HEK293 (cell line): ENCODE results near the gene DCLK1.

Experiments used
- ATF2 ChIP-seq: fragments of 450-650 bp; formaldehyde crosslinking; IDR thresholded peaks from 2 replicates; pipeline ENCODE4 v1.5.1; 2016; ENCODE audit warnings: missing biosample characterization, missing genetic modification characterization, low read depth
- BCL11A ChIP-seq: fragments of 450-650 bp; formaldehyde crosslinking; IDR thresholded peaks from 2 replicates; pipeline ENCODE4 v1.5.1; 2016; ENCODE audit warnings: low read depth, missing biosample characterization, missing genetic modification characterization
- CTCF ChIP-seq: fragments of 450-650 bp; formaldehyde crosslinking; IDR thresholded peaks from 2 replicates; pipeline ENCODE4 v1.5.1; 2016; ENCODE audit warnings: missing biosample characterization, missing genetic modification characterization
- KLF16 ChIP-seq: fragments of 450-650 bp; formaldehyde crosslinking; IDR thresholded peaks from 2 replicates; pipeline ENCODE4 v1.5.1; 2017; ENCODE audit warnings: missing biosample characterization, missing genetic modification characterization
- TCF7L2 ChIP-seq: IDR thresholded peaks from 2 replicates; pipeline ENCODE4 v1.6.1; 2011; ENCODE audit warnings: low read depth, mild to moderate bottlenecking, inconsistent platforms, low read length, moderate library complexity, borderline replicate concordance
- ZBTB7A ChIP-seq: fragments of 450-650 bp; formaldehyde crosslinking; IDR thresholded peaks from 2 replicates; pipeline ENCODE4 v1.5.1; 2016; ENCODE audit warnings: low read depth, missing biosample characterization, missing genetic modification characterization
- ZBTB8A ChIP-seq: fragments of 450-650 bp; formaldehyde crosslinking; IDR thresholded peaks from 2 replicates; pipeline ENCODE4 v1.5.1; 2016; ENCODE audit warnings: missing biosample characterization, missing genetic modification characterization
- ZNF121 ChIP-seq: fragments of 450-650 bp; formaldehyde crosslinking; IDR thresholded peaks from 2 replicates; pipeline ENCODE4 v1.5.1; 2016; ENCODE audit warnings: missing biosample characterization, missing genetic modification characterization
- ZNF140 ChIP-seq: fragments of 450-650 bp; formaldehyde crosslinking; IDR thresholded peaks from 2 replicates; pipeline ENCODE4 v1.5.1; 2016; ENCODE audit warnings: missing biosample characterization, missing genetic modification characterization
- ZNF843 ChIP-seq: fragments of 450-650 bp; formaldehyde crosslinking; IDR thresholded peaks from 2 replicates; pipeline ENCODE4 v1.5.1; 2016; ENCODE audit warnings: missing biosample characterization, missing genetic modification characterization
- TF ChIP-seq, protein P1 (sequence below): fragments of 450-650 bp; IDR thresholded peaks from 2 replicates; pipeline ENCODE4 v1.5.1; 2018; ENCODE audit warnings: missing biosample characterization, mild to moderate bottlenecking, missing genetic modification characterization

- TF ChIP-seq CTCF (no peak), ZNF140 (no peak), ZNF843 (no peak), BCL11A (tag by site-specific recombination) (no peak), TCF7L2 (no peak), KLF16 (no peak), ATF2 (tag by site-specific recombination) (no peak), ZBTB8A (no peak), ZBTB7A (no peak), ZNF121 (tag by site-specific recombination) (no peak)
- TF ChIP-seq, protein P1, sequence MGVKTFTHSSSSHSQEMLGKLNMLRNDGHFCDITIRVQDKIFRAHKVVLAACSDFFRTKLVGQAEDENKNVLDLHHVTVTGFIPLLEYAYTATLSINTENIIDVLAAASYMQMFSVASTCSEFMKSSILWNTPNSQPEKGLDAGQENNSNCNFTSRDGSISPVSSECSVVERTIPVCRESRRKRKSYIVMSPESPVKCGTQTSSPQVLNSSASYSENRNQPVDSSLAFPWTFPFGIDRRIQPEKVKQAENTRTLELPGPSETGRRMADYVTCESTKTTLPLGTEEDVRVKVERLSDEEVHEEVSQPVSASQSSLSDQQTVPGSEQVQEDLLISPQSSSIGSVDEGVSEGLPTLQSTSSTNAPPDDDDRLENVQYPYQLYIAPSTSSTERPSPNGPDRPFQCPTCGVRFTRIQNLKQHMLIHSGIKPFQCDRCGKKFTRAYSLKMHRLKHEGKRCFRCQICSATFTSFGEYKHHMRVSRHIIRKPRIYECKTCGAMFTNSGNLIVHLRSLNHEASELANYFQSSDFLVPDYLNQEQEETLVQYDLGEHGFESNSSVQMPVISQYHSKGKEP (tag by site-specific recombination): no peak
Measured at GRCh38 chr13:35743165-35743564, 388.0 kb downstream of the DCLK1 start.
